GM11168 (cell line): ENCODE data around the gene EHBP1.
"Not testable (repeated sequence)": the region's sequence is repeated elsewhere in the genome, so short reads cannot be mapped to it uniquely, and the experiment has no call there.

Experiments used
- in situ Hi-C: fragments of 300-500 bp; cut with MboI; formaldehyde crosslinking; loops from one replicate; pipeline ENCODE4 v1.12.0; 2022; ENCODE audit warnings: low sequenced_read_pairs; ENCODE audit not compliant: unreplicated experiment

Gene EHBP1

GRCh38 chr2:63055226-63056106 lies 350.0 kb downstream of the EHBP1 start:
- in situ Hi-C loops, result no loop called here

DNA sequence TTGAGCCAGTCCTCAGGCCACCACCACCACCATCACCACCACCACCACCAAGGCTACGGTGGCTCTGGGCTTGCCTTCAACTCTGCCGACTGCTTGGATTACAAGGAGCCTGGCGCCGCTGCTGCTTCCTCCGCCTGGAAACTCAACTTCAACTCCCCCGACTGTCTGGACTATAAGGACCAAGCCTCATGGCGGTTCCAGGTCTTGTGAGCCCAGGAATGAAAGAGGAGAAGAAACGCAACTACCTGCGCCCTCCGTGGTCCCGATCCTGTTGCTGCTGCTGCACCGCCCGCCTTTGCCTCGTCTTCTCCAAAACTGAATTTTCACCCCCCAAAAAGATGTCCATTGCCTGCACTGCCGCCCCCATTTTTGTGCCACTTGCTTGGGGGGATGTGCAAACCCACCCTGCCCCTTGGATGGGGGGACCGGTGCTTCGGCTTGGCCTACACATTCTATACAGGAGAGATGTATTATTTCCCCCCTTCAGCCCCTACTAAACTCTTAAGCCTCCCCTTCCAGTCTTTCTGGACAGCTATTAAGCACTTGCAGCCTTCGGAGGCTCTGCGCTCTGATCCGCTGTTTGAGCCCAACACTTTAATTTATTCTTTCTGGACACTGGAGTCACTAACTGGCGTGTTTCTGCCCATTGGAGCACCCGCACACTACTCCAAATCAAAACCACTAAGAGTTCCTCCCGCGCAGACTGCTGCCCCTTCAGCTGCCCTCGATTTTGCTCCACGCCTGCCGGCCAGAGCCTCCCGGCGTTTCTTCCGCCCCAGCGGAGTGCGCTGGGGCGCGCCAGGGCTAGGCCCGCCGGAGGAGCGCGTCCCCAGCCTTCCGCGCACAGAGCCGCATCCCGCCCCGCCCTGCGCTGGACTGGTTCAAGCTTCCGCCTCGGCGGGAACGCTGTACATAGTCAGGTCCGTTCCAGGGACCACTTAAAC lies 350.9 kb downstream of the EHBP1 start:
- in situ Hi-C loops, result no loop called here

GRCh38 chr2:63057249-63058143 lies 352.0 kb downstream of the EHBP1 start:
- in situ Hi-C loops, result no loop called here

GRCh38 chr2:63058144-63058920 lies 352.8 kb downstream of the EHBP1 start:
- in situ Hi-C loops, result no loop called here

- in situ Hi-C loops, result no loop called here
Observed at GRCh38 chr2:63058921-63059792, 353.6 kb downstream of the EHBP1 start.

- in situ Hi-C loops, result no loop called here
Observed at GRCh38 chr2:63059793-63060471, 354.4 kb downstream of the EHBP1 start.

- in situ Hi-C loops, result no loop called here
Observed at GRCh38 chr2:63060472-63060991, 355.0 kb downstream of the EHBP1 start.

DNA sequence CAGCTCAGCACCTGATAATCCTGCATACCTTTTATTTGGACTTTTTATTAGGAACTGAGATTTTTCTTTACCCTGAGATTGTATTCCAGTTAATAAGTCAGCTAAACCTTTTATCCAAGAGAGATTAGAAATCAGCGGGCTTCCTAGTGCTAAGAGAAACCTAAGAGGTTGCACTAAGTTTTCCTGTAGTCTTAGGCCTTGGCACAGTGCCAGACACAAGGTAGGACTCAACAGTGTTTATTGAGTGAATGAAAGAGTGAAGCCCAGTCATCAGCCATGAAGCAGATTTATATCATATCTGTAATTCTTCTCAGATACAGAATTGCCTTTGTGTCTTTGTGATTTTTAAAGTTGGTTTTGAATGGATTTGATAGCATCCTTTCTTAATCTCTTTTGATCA lies 358.7 kb downstream of the EHBP1 start:
- in situ Hi-C loops, result no loop called here

GRCh38 chr2:63064661-63065060 lies 359.1 kb downstream of the EHBP1 start:
- in situ Hi-C loops, result no loop called here

- in situ Hi-C loops, result no loop called here
Observed at GRCh38 chr2:63066265-63066664, 360.8 kb downstream of the EHBP1 start.

DNA sequence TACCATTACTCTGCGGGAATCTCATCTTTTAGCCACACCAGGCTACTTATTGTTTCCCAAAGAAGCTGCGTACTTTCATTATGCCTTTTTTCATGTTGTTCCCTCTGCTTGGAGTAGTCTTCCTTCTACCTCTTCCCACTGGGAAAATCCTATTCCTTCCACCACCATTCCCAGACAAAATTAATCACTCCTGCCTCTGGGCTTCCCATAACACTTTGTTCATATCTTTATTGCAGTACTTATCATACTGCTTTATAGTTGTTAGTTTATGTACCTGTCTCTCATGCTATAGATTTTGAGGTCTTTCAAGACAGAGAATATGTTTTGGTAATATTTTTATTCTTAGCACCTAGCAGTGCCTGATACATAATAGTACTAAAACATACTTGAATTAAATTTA lies 361.3 kb downstream of the EHBP1 start:
- in situ Hi-C loops, result no loop called here

DNA sequence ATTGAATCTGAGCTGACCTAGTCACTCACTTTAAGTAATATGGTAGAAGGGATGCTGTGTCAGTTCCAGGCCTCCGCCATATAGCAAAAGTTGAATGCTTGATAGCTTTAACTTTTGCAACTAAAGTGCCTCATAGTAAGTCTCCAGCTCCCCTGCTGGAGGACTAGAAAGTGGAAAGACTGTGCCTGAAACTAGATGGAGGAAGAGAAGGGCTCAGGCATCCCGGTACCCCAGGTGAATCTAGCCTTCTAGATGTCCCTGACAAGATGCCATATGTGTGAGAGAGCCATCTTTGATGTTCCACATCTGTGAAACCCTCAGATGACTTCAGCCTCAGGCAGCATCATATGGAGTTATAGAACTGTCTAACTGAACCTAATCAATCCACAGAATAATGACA lies 366.2 kb downstream of the EHBP1 start:
- in situ Hi-C loops, result no loop called here

GRCh38 chr2:63073994-63074393 lies 368.5 kb downstream of the EHBP1 start:
- in situ Hi-C loops, result no loop called here

GRCh38 chr2:63074399-63074798 lies 368.9 kb downstream of the EHBP1 start:
- in situ Hi-C loops, result not testable (repeated sequence)

GRCh38 chr2:63078852-63079606 lies 373.5 kb downstream of the EHBP1 start:
- in situ Hi-C loops, result loop anchor here (25.0 kb wide), 1 partner anchor 408 kb away; no protein-coding TSS in a partner anchor

GRCh38 chr2:63081404-63081803 lies 375.9 kb downstream of the EHBP1 start:
- in situ Hi-C loops, result loop anchor here (25.0 kb wide), 1 partner anchor 406 kb away; no protein-coding TSS in a partner anchor

GRCh38 chr2:63086687-63087086 lies 381.2 kb downstream of the EHBP1 start:
- in situ Hi-C loops, result loop anchor here (25.0 kb wide), 1 partner anchor 401 kb away; no protein-coding TSS in a partner anchor
